Stimulated activated CD4-positive, alpha-beta T cell treated with anti-CD3 and anti-CD28 coated beads, Interleukin-12 subunit alpha, Interleukin-12 subunit beta, amount 100 ng/mL, for 4 hours (primary cell): Measurements from ENCODE around the gene RCE1.

Source experiments
- DNase-seq: peaks from one replicate; pipeline ENCODE4 v3.0.0-alpha.2; 2020

RCE1 gene

GRCh38 chr11:66891851-66892660 is 48.8 kb downstream of the RCE1 start:
- peak; percentile 17 for DNase-seq

GRCh38 chr11:66892911-66893310 is 49.7 kb downstream of the RCE1 start:
- no peak for DNase-seq

DNA sequence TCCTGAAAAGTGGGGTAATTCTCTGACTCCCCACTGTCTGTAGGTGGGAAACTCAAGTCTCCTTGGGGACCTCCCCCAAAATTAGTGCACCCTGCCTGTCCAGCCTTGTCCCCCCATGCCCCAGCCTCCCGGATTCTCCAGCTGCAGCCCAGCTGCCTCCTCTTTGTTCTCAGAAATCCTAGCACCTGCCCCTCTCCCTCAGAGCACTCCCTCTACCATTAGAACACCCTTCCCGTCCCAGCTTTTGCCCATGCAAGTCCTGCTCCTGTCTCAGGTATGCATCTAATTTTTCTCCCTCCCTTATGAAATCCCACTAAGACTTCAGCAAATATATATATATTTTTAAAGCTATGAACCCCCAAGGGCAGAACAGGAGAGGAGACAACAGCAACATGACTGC is 50.9 kb downstream of the RCE1 start:
- no peak for DNase-seq
